Uterus (tissue), 4 donors: ENCODE data around the gene CTNNAL1. TPM values are rescaled to one million over a fixed set of nuclear protein-coding genes. Genes with fewer than 3 reads are reported as not detected.

Experiments used
- microRNA counts, 2 donors: library from miRNA; unstranded; fragments of <30 nt; microRNA quantifications; one replicate each; lab custom pipeline; 2016 to 2017
- microRNA-seq: library from miRNA; unstranded; fragments of <30 nt; microRNA quantifications from one replicate; pipeline ENCODE4, GENCODE V29; 2016; ENCODE audit warnings: borderline microRNAs expressed, borderline replicate concordance
- small RNA-seq: library from RNA; depleted of rRNA; stranded (forward); fragments of <200 nt; gene quantifications from one replicate; pipeline ENCODE3, GENCODE V24; 2016
- total RNA-seq, 4 donors: library from RNA; depleted of rRNA in 3 of 4; stranded (reverse); fragments of >200 nt in 3 of 4; gene quantifications; one replicate each; pipeline versions ENCODE4 v1.1.0 to v1.2.4, GENCODE V29; 2014 to 2023
- donor health status: DM: yes; HTN: yes; CAD: no.

The CTNNAL1 gene
- total RNA-seq, 4 donors from 2014 or later, result 32.3 to 62.0 (median 41.4) TPM

MicroRNA genes within 50 kb of the gene (microRNA counts, 767-probe panel; counts per million panel counts)
- 0 to 2,670 counts per million in 2 donors for microRNA hsa-miR-32-5p (lab: Ali Mortazavi, UCI)

Small RNA genes lying within 50 kb of the gene (microRNA-seq; reads per million reads assigned to microRNA genes)
- 29.9 reads per million, percentile 37 among the genes with 10 or more reads in this experiment for gene MIR32

Small RNA genes lying within 50 kb of the gene (small RNA-seq; reads per million reads assigned to genes)
- not detected for gene MIR32
- not detected for gene RF00019

Other genes starting within 250 kb of the CTNNAL1 start
- not detected for gene ACTL7B, start 157.5 kb downstream of the CTNNAL1 start, total RNA-seq
- gene ACTL7A, start 151.2 kb downstream of the CTNNAL1 start, total RNA-seq, result not detected
- gene ELP1, start 79.4 kb downstream of the CTNNAL1 start, total RNA-seq, result 10 to 100 TPM in 3 of 4 donors, 1 to 10 TPM in 1; 5.0 to 71.2 (median 36.2) TPM
- gene ABITRAM, start 79.1 kb downstream of the CTNNAL1 start, total RNA-seq, result 10 to 100 TPM in 1 of 4 donors, 1 to 10 TPM in 3; 1.3 to 13.1 (median 6.3) TPM
- 10 to 100 TPM; 59.7 to 80.0 (median 76.0) TPM for gene TMEM245, start 106.4 kb upstream of the CTNNAL1 start, total RNA-seq
- 10 to 100 TPM in 2 of 4 donors, 1 to 10 TPM in 1, under 1 TPM in 1; under 0.01 to 10.9 (median 10.1) TPM for gene FRRS1L, start 153.8 kb upstream of the CTNNAL1 start, total RNA-seq